ENCODE measurements around the gene EPB41.
"Not testable (repeated sequence)": the region's sequence is repeated elsewhere in the genome, so short reads cannot be mapped to it uniquely, and the experiment has no call there.

The EPB41 gene

GRCh38 chr1:28983509-28984310 lies 69.3 kb downstream of the EPB41 start:
- DNase-seq = no peak

GRCh38 chr1:28984311-28984684 lies 69.9 kb downstream of the EPB41 start:
- DNase-seq = no peak

DNA sequence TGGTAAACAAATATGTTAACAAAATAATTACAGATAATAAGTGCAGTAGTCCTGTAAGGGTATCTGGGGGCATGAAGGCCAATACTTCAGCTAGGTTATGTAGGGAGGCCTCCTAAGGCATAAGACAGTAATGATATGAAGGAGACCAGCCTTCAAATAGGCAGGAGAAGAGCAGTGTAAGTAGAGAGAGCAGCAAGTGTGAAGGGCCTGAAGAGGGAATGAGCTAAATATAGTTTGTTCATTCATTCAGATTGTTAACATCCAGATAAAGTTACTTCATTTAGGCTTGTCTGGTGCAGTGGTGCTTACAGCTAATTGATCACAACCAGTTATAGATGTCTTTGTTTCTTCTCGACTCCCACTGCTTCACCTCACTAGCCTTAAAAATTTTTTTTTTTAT lies 71.1 kb downstream of the EPB41 start:
- DNase-seq = no peak

DNA sequence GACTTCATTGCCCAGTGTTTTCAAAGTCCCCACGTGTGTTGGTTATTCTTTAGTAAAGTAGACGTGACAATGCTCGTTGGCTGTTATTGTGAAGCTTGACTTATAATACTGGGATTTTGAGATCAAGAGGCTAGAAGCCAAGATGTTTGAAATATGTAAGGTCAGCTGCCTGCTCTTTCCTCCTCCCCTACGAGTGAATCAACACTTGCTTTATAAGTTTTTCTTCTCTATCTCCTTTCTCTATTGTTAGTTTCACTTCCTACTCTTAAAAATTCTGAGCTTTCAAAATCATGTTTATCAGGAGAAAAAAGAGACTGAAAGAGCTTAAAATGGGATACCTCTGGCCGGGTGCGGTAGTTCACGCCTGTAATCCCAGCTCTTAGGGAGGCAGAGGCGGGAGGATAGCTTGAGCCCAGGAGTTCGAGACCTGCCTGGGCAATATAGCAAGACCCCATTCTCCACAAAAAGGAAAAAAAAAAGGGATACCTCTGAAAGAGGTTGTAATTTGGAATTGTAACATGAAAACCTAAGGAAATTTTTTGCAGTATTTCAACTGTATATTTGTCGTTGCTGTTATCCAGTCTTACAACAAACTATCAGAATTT lies 72.0 kb downstream of the EPB41 start:
- DNase-seq = no peak

DNA sequence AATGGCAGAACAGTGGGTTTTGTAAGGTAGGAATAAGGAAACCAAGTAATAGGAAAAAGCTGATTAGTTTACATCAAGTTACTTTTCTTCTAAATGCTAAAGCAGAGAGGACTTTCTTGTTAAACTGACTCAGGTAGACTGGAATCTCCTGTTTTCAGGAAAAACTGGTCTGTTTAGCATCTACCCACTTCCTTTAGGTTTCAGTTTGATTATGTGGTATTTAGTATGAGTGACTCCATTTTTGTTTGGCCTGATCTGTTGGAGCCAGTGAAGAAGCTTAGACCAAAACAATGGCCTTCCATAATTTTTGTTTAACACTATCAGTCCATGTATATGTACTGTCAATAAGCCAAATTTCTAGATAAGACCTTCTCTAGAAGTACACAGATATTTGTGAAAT lies 88.4 kb downstream of the EPB41 start:
- DNase-seq = no peak

DNA sequence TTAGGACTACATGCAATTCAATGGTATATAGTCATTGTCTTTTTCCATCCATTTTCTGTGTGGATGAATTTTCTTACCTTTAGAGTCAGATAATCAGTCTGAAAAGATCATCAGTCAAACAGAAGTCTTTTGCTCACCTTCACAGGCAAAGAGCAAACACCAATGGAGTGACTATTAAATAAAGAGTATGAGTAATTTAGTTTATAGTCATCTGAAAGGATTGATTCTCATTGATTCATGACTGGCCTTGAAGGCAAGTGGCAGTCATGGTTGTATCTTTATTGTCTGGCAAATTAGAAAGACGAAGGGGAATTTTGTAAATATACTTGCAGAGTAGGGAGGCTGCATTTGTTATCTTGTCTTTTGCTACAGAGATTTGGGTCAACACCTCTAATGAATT lies 89.9 kb downstream of the EPB41 start:
- no peak for DNase-seq

DNA sequence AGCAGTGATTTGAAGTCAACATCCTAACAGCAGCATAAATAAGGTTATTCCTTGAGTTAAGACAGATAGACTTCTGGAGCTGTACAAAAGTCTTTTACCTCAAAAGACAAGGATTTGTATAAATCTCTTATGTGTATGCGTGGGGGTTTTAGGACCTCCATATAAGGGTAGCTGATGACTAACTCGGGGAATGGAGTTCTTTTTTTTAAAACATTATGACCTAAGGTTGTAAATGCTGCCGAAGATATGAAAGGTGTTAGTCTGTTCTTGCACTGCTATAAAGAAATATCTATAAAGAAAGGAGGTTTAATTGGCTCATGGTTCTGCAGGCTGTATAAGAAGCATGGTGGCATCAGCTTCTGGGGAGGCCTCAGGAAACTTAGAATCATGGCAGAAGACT lies 90.4 kb downstream of the EPB41 start:
- DNase-seq = no peak

- no peak for DNase-seq
Observed at GRCh38 chr1:29011775-29012174, 97.4 kb downstream of the EPB41 start.

DNA sequence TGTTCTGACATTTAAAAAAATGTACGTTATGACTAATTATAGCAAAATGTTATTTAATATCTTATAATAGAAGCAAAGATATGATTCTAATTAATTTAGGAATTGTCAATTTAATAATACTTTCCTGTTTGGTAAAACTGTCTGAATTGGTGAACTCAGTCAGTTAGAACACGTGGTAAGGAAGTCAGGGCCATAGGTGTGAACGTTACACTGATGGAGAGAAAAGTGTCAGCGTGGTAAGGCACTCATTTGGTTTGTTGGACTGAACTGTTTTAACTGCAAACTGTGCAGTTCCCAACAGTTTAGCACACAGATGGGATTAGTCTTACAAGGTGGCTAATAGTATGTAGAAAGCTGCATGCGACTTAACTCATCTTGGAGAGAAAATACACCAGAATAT lies 102.9 kb downstream of the EPB41 start:
- DNase-seq = no peak

GRCh38 chr1:29017975-29018712 lies 103.8 kb downstream of the EPB41 start:
- DNase-seq = no peak

DNA sequence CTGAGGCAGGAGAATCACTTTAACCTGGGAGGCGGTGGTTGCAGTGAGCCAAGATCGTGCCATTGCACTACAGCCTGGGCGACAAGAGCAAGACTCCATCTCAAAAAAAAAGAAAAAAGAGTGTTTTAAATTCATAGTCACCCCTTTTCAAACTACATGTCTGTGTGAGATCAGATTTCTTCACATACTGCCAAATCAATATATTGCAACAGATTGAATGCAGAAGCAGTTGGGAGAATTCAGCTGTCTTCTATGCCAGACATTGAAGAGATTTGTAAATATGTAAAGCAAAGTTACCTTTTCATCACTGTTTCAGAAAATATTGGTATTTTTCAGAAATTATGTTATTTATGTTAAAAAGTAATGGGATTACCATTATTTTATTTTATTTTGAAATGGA lies 108.3 kb downstream of the EPB41 start:
- no peak for DNase-seq

DNA sequence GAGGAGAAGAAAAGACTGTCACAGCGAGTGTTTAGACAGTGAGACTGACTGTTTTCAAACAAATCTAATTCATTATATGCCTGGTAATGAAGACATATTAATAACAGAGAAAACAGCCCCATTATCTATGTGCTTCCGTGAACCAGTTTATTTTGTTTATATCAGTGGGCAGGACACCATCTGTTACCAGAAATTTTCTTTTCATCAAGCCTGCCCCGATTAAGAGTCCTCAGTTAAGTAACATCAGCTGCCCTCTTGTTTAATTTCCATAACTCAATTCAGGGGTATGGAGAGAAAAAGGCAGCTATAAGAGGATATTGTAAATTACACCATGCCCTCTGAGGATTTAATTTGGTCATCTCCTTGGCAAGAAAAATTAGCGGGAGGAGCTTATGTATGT lies 115.3 kb downstream of the EPB41 start:
- no peak for DNase-seq

DNA sequence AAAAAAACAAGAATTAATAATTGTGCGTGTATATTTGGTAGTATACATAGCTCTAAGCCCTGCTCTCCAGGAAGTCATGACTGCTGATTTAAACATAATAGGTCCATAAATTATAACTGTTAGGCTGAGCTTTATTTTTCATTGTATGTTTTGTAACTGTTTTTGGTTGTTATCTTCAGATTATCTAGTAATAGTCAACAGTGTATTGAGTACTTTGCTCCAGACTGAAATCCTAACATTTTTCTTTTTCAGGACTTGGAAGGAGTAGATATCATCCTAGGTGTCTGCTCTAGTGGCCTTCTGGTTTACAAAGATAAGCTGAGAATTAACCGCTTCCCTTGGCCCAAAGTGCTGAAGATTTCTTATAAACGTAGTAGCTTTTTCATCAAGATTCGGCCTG lies 118.5 kb downstream of the EPB41 start:
- no peak for DNase-seq

GRCh38 chr1:29033829-29034466 lies 119.6 kb downstream of the EPB41 start:
- peak; percentile 39 for DNase-seq

- no peak for DNase-seq
Observed at GRCh38 chr1:29043274-29043965, 129.1 kb downstream of the EPB41 start.

- DNase-seq = no peak
Observed at GRCh38 chr1:29044010-29044409, 129.6 kb downstream of the EPB41 start.

- not testable (repeated sequence) for DNase-seq
Observed at GRCh38 chr1:29045663-29046062, 131.3 kb downstream of the EPB41 start.

- no peak for DNase-seq
Observed at GRCh38 chr1:29047142-29047541, 132.8 kb downstream of the EPB41 start.

DNA sequence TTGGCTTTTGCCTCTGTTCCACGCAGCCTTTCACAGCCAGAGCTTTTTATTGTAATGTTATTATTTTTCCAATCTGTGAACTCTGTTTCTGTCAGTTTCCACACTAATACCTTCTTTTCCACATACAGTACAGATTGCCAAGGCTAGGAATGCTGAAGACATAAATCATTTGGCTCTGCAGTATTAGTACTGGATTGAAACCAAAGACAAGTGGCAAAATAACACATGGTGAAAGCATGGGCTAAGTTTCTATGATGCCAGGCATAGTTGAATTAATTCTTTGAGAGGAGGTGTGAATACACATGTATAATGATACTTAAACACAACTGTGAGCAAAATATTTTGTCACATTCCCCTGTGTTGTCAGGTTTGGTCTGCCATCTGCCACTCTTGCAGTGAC lies 135.8 kb downstream of the EPB41 start:
- no peak for DNase-seq

DNA sequence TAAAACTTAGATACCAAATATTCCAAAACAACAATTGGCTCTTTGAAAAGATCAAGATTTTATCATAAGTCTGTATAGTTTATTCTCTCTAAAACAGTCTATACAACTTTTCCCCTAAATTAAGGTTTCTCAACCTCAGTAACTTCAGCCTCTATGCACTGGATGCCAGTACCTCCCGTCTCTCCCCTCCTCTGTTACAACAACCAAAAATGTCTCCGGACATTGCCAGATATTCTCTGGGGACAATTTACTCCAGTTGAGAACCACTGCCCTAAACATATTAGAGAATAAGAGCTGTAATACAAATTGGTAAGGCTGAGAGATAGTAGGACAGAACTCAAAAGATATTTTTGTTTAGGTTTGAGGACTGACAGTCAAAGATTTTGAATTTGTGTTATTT lies 137.7 kb downstream of the EPB41 start:
- DNase-seq = no peak

GRCh38 chr1:29052941-29053340 lies 138.6 kb downstream of the EPB41 start:
- DNase-seq = no peak

GRCh38 chr1:29055160-29055559 lies 140.8 kb downstream of the EPB41 start:
- no peak for DNase-seq

GRCh38 chr1:29056256-29056655 lies 141.9 kb downstream of the EPB41 start:
- no peak for DNase-seq
